NCI-H446 (cell line): ENCODE results near the gene MICAL1.
"Not testable (repeated sequence)": the region's sequence is repeated elsewhere in the genome, so short reads cannot be mapped to it uniquely, and the experiment has no call there.

ENCODE experiments used
- DNase-seq, 2 experiments: peaks; one replicate each; lab custom pipeline; 2025; lab: John Stamatoyannopoulos, UW

MICAL1 gene

GRCh38 chr6:109475625-109476024 lies 20.1 kb upstream of the MICAL1 start:
- no peak for DNase-seq

GRCh38 chr6:109474995-109475394 lies 19.4 kb upstream of the MICAL1 start:
- no peak for DNase-seq

GRCh38 chr6:109473120-109473519 lies 17.5 kb upstream of the MICAL1 start:
- DNase-seq, result no peak

GRCh38 chr6:109472132-109472995 lies 16.8 kb upstream of the MICAL1 start:
- DNase-seq, result no peak

GRCh38 chr6:109471105-109471810 lies 15.7 kb upstream of the MICAL1 start:
- no peak for DNase-seq

- no peak for DNase-seq
Observed at GRCh38 chr6:109469591-109470189, 14.1 kb upstream of the MICAL1 start.

GRCh38 chr6:109467696-109468095 lies 12.1 kb upstream of the MICAL1 start:
- no peak for DNase-seq

- DNase-seq, result no peak
Observed at GRCh38 chr6:109466212-109466923, 10.8 kb upstream of the MICAL1 start.

GRCh38 chr6:109465772-109466171 lies 10.2 kb upstream of the MICAL1 start:
- DNase-seq, result no peak

GRCh38 chr6:109461733-109462526 lies 6.4 kb upstream of the MICAL1 start:
- no peak for DNase-seq

- not testable (repeated sequence) for DNase-seq
Observed at GRCh38 chr6:109461205-109461604, 5.6 kb upstream of the MICAL1 start.

GRCh38 chr6:109460161-109460829 lies 4.7 kb upstream of the MICAL1 start:
- no peak for DNase-seq

- no peak for DNase-seq
Observed at GRCh38 chr6:109458774-109459531, 3.4 kb upstream of the MICAL1 start.

- no peak for DNase-seq
Observed at GRCh38 chr6:109457562-109457996, 2.0 kb upstream of the MICAL1 start.

GRCh38 chr6:109456710-109457561 lies 1.4 kb upstream of the MICAL1 start:
- DNase-seq, result no peak

- no peak for DNase-seq
Observed at GRCh38 chr6:109456111-109456583, 575 bp upstream of the MICAL1 start.

- DNase-seq, result no peak
Observed at GRCh38 chr6:109454496-109455436, 806 bp downstream of the MICAL1 start.
